ENCODE measurements around the gene ZCCHC7.

ZCCHC7 gene

DNA sequence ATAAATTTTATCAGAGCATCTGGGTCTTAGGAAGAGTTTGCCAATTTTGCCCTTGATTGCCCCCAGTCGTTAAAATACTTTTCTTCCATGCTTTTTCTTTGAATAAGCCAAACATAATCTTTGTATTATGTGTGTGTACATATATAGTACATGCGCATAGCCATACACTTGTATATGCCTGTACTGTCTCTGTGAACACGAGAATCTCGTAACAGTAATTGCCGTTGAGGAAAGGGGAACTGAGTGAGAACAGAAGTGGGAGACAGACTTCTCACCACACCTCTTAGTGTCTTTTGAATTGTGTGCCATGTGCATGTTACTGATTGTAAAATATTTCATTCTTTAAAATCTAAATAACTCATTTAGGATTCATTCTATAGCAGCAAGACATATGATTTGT is 222.5 kb downstream of the ZCCHC7 start:
- no peak for DNase-seq

DNA sequence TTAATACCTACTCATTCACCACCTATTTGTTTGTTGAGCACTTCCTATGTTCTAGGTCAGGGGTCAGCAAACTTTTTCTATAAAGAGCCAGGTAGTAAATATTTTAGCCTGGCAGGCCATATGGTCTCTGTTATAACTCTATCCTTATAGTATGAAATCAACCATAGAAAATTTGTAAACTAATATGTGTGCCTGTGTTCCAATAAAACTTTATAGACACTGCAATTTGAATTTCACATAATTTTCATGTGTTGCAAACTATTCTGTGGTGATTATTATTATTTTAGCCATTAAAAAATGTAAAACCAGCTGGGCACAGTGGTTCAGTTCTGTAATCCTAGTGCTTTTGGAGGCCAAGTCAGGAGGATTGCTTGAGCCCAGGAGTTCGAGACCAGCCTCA is 223.3 kb downstream of the ZCCHC7 start:
- no peak for DNase-seq

- DNase-seq, result no peak
These were observed 224.7 kb downstream of the ZCCHC7 start for GRCh38 chr9:37345038-37345437.

- DNase-seq, result no peak
These were observed 228.5 kb downstream of the ZCCHC7 start for GRCh38 chr9:37348917-37349316.

DNA sequence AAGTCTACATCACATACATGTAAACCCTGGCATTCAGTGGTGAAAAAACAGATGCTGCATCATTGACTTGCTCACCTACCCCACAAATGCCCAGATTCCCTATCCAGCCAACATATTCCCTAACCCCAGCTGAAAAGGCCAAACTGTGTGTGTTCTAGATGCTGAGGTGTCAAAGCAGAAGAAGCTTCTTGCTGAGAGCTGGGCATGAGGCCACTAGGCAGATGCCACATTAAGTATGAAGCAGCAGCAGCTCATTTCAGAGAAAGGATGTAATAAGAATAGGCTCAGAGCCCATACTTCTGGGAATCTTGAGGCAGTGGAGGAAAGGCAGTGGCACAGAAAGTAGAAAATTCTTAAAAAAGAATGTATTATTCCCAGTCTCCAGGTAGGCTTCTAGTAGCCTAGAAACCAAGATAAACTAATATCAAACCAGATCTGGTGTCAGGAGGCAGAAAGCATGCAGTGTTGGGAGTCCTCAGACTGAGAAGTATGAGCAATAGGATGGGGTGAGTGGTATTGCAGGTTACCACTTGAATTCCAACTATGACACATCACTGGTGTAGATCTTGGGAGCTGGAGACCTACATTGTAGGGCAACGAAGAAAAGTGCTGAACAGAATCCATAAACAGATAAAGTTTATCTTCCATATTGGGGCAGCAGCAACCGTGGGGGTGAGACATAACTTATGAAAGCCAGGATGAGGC is 230.3 kb downstream of the ZCCHC7 start:
- DNase-seq, result no peak

GRCh38 chr9:37353791-37354190 is 233.4 kb downstream of the ZCCHC7 start:
- no peak for DNase-seq

GRCh38 chr9:37362430-37362829 is 242.1 kb downstream of the ZCCHC7 start:
- no peak for DNase-seq

- DNase-seq, result no peak
These were observed 242.8 kb downstream of the ZCCHC7 start for GRCh38 chr9:37363124-37363523.

DNA sequence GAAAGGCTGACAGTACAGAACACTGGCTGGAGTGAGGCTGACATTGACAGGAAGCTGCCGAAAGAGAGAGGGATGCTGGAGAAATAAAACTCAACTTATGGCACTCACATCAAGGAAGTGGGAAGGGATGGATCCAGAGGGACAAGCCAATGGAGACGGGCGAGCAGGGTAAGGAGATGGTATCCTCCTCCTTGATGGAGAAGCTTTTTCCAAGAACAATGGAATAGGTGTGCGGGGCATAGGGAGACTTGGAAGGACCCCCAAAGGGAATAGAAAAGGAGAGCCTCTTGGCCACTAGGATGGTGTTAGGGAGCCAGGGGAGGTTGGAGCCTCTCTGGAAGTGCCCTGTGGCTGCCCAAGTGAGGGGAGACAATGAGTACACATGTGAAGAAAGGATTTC is 243.8 kb downstream of the ZCCHC7 start:
- no peak for DNase-seq

DNA sequence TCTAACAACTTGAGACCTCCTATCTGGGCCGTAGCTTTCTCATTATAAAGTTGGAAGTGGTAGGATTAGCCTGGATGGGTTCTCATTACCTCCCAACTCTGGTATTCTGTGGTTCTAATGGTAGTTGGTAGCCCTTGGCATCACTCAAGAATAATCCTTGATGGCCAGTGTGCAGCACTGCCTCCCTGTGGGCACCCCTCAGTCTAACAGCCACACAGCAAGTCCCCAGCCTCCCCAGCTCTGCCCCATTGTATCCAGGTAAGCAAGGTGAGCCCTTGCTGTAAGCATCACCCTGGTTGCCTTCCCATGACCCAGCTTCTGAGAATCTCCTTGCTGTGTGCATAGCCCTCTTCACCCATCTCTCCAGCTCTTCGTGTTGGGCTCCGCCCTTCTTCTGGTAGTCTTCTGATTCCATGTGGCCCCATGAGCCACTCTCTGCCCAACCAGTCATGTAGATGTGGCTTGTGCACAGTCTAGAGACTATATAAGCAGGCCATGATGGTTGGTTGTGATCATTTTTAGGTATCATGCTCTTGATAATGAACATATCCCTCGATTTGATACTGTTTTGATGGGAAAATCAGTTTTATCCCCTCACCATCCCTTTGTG is 244.5 kb downstream of the ZCCHC7 start:
- no peak for DNase-seq

DNA sequence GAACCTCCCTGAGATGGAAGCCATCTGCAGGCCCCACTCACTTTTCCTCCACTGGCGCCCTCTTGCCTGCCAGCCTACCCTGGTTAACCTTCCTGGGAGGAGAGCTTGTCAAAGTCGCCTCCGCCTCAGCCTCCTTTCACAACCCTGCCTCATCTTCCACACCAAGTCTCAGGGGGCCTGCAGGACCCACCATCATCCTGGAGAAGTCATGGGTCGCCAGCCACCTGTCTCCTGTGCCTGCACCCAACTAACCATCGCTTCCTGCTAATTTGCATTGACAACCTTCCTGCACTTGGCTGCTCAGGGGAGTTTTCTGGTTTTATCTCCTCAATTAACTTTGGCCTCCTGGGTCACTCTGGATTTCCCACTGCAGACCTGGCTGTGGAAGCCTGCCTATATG is 249.3 kb downstream of the ZCCHC7 start:
- DNase-seq, result no peak

- DNase-seq, result no peak
These were observed 249.9 kb downstream of the ZCCHC7 start for GRCh38 chr9:37370282-37370681.

DNA sequence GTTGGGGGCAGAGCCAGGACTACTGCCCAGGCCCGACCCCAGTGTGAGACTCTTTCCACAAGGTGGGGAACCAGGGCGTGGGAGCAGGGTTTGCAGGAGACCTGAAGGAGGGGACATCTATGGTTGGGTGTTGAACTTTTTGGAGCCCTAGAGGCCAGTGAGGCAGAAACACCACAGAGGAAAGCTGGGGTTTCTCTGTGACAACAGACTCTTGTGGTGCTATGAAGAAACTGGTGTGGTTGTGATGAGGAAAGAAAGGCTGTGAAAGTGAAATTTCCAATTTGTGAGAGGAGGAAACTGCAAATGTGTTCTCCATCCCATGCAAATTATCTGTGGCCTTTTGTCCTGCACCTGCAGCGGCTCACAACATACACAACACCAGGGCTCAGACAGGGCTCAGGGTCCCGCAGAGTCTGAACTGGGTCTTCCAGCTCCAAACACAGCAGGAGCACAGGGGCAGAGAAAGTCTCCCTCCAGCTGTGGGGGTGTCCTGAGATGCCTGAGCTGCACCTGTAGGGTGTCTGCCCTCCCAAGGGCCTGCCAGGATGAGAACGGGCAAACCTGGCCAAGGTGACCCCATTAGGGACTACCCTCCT is 250.7 kb downstream of the ZCCHC7 start:
- DNase-seq, result no peak

GRCh38 chr9:37371565-37372464 is 251.4 kb downstream of the ZCCHC7 start:
- DNase-seq, result no peak

GRCh38 chr9:37372839-37373238 is 252.5 kb downstream of the ZCCHC7 start:
- DNase-seq, result no peak

GRCh38 chr9:37373621-37374020 is 253.2 kb downstream of the ZCCHC7 start:
- no peak for DNase-seq

DNA sequence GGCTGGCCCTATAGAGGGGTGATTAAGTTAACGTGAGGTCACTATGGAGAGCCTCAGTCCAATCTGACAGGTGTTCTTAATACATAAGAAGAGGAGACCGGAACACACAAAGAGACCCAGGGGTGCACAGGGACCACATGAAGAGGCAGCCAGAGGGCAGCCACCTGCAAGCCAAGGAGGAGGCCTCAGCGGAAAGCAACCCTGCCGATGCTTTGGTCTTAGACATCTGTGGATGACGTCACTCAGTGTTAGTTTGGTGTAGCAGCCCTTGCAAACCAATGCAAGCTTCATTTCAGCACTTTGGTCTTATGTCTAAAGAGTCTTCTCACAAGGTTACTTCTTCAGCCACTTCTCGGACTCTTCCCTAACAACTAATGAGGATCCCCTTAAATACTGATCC is 254.5 kb downstream of the ZCCHC7 start:
- no peak for DNase-seq

GRCh38 chr9:37377688-37378612 is 257.6 kb downstream of the ZCCHC7 start:
- no peak for DNase-seq

DNA sequence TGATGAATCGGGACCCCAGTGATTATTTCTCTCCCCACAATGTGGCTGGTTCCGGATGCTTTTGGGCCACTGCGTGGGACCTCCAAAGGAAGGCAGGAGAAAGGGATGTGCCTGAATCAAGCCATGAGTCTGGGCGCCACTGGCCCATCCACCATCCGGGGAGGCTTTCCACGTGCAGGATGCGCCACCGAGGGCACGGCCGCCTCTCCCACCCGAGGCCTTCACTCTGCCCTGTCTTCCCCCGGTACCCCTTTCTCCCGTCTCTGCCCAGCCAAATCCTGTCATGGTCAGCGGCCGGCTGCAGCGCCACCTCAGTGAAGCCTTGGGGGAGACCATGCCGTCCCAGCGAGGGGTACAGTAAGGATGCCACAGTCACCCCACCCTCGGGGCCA is 258.2 kb downstream of the ZCCHC7 start:
- no peak for DNase-seq

GRCh38 chr9:37379835-37380234 is 259.5 kb downstream of the ZCCHC7 start:
- no peak for DNase-seq

DNA sequence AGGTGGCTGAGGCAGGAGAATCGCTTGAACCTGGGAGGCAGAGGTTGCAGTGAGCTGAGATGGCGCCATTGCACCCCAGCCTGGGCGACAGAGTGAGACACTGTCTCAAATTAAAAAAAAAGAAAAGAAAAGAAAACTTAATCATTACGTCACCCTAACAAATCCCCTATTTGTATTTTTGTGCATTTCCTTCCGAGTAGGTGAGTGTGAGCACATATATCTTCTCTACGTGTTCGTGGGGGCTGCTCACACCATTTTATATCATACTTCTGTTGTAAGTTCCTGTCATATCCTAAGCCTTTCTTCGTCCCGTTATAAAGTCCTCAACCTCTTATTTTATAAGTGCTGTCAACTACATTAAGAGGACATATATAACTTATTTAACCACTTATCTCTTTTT is 260.2 kb downstream of the ZCCHC7 start:
- no peak for DNase-seq

DNA sequence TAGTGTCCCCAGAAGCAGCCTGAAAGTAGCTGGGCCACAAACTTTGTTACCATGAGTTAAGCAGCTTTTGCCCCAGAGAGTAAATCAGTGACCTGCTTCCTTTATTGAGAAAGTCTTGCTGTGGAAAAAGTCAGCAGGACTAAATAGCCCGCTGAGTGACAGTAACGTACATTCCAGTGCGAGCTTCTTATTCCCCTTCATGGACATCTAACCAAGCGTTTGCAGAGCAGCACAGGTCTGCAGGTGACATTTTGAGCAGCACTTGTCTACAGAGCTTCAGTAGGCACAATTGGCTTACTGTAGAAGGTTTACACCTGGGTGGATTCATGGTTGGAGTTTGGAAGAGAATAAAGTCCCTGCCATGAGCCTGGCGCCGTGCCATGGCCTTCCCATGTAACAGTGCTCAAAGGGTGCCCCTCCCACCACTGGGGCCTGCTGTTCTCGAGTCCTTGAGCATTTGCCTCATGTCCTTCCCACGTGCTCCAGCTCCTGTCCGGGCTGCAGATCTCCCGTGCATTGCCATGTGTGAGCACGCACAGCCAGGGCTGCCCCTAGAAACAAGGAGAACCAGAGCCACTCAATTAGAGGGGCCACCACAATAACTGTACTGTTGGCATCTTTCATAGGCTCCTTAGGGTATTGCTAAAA is 260.8 kb downstream of the ZCCHC7 start:
- DNase-seq, result no peak

Measured in NCI-H187 (cell line).